GM18907 (cell line): ENCODE results near the gene ZNF24.

Experiments
- ATAC-seq: cut with Tn5 transposase; IDR thresholded peaks from one replicate; pipeline ENCODE4 v1.9.1; 2021; ENCODE audit warnings: mild to moderate bottlenecking, moderate library complexity; ENCODE audit not compliant: unreplicated experiment

Gene ZNF24

GRCh38 chr18:35303610-35304009 lies 40.6 kb downstream of the ZNF24 start:
- ATAC-seq = no peak

GRCh38 chr18:35296060-35296459 lies 48.2 kb downstream of the ZNF24 start:
- no peak for ATAC-seq

GRCh38 chr18:35291166-35291565 lies 53.1 kb downstream of the ZNF24 start:
- ATAC-seq = no peak

GRCh38 chr18:35290094-35290735 lies 54.0 kb downstream of the ZNF24 start, which contains the start of gene ZSCAN30:
Gene ZSCAN30 (minus strand): TSS chr18:35290229. CDS start chr18:35264352, 25,877 bp downstream.
- peak; percentile 94 for ATAC-seq

- ATAC-seq = peak; percentile 43
Measured at GRCh38 chr18:35289727-35290093, 54.5 kb downstream of the ZNF24 start.

- peak; percentile 12 for ATAC-seq
Measured at GRCh38 chr18:35289293-35289692, 54.9 kb downstream of the ZNF24 start.

GRCh38 chr18:35284841-35285240 lies 59.4 kb downstream of the ZNF24 start:
- ATAC-seq = no peak

DNA sequence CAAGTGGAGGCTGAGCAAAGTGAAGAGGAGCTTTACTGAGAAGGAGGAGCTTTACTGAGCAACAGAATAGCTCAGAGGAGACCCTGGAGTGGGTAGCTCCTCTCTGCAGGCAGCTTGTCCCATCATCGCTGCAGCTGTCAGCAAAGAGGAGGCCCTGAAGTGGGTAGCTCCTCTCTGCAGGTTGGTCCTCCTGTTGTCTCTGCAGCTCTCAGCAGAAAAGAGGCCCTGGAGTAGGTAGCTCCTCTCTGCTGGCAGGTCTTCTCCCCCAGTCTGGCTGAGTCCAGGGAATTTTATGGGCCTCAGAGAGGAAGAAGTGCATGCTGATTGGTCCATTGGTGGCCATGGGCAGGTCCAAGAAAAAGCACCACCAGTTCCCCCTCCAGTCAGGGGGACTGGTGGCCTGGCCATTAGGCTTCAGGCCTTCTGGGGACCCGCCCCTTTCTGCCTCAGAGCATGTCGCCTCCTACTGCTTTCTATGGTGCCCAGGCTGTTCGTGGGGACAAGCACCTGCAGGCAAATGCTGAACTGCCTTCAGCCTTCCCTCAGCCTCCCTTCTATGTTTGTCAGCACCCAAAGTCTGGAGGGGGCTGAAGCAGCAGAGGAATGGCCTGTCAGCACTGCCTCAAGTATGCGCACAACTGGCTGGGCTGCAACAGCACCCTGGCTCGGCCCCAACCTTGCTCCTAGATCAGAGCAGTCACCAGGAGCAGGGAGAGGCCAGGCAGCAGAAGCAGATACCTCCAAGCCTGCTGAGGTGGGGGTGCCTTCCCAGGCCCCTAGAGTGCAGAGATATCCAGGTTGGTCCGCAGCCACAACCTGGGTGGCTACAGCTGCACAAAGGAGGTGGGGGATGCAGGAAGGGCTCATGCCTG lies 60.1 kb downstream of the ZNF24 start:
- ATAC-seq = no peak

- ATAC-seq = no peak
Measured at GRCh38 chr18:35282353-35282752, 61.9 kb downstream of the ZNF24 start.
